ENCODE data around the gene PIGL. TPM values are rescaled to one million over a fixed set of nuclear protein-coding genes. Genes with fewer than 3 reads are reported as not detected.
"Not testable (repeated sequence)": the region's sequence is repeated elsewhere in the genome, so short reads cannot be mapped to it uniquely, and the experiment has no call there.

PIGL gene
- total and polyA plus RNA-seq, 12 donors, result 10.3 to 102 (median 29.5) TPM

DNA sequence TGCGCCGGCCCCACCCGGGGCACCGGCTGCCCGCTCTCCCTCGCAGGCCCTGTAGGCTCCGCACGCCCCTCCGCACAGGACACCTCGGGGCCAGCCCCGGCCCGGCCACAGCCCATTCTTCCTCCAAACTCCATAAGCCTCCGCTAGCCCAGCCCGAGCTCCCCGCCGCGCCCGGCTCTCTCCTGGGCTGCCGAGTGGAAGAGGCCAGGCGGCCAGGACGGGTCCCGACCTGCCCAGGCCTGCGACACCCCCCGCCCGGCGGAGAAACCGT is 2.1 kb upstream of the PIGL start:
- DNase-seq, result peak in 6 of 7 donors; percentile 48 to 65 (median 60)
- no peaks in the 10 kb centered on the region for H3K9me3 ChIP-seq (replicated peaks in 1 of 3)
- H3K4me3 ChIP-seq, result peak overlapping the region; percentile 9 to 93 (median 70)
- peaks cover 18 to 41% of the 10 kb centered on the region in 2 donors for H3K4me1 ChIP-seq (replicated peaks in 1 of 2)
- no peaks in the 10 kb centered on the region for H3K27me3 ChIP-seq
- TF ChIP-seq CTCF (IDR thresholded peaks at IDR 0.05) (no peak), POLR2A (IDR thresholded peaks at IDR 0.05) (no peak)
- intact Hi-C loops (cut with DNase I), result no loop called here
- H3K36me3 ChIP-seq (replicated peaks in 1 of 2), result no peaks in the 10 kb centered on the region
- 0 to 1% (median 0%) methylated on average over 14 to 27 of the region's 27 CpGs; no CpG with 5 or more reads in 1 of the 4 donors for WGBS, 4 donors
- peak overlapping the region; percentile 95 to 96 (median 96) for H3K27ac ChIP-seq

DNA sequence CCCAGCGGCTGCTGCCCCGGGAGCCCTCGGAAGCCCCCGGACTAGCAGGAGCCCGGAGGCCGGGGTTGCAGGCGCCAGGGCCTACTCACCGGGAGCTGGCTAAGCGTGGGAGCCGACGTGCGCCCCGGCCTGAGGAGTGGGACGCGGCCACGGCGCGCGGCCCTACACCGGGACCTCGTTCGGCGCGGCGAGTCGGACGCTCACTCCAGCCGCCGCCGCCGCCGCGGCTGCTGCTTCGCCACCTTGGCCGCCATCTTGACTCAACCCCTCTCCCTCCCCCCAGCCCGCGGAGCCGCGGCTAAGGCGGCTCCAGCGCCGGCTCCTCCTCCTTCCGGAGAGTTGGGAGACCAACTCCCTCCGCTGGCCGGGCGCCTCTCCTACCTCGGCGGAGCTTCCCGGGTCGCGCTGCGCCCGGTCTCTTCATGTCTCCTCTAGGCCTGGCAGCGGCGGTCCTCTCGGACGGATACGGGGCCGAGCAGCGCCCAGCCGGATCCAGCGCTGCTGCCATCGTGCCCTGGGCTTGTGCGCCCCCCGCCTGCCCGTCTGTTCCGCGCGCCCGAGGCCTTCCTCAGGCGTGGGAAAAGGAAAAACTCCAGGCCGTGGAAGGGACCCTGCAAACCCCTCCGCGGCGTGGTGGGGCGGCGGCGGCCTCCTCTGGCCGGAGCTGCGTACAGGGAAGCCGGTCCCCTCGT is 1.6 kb upstream of the PIGL start, which contains the start of gene NCOR1:
TSS of gene NCOR1 (minus strand) at position 262 of the 692 bp plus-strand sequence. CDS start 20,965 bp downstream, outside the sequence.
- 0% methylated on average over 4 to 82 of the region's 82 CpGs for WGBS, 4 donors
- intact Hi-C loops (cut with DNase I), result no loop called here
- H3K36me3 ChIP-seq (replicated peaks in 1 of 2), result no peaks in the 10 kb centered on the region
- H3K27me3 ChIP-seq, result no peaks in the 10 kb centered on the region
- peak within 1 kb of the TSS; percentile 95 to 96 (median 96) for H3K27ac ChIP-seq
- peak within 1 kb of the TSS; percentile 9 to 93 (median 70) for H3K4me3 ChIP-seq
- H3K9me3 ChIP-seq (replicated peaks in 1 of 3), result no peaks in the 10 kb centered on the region
- peaks cover 18 to 36% of the 10 kb centered on the region in 2 donors for H3K4me1 ChIP-seq (replicated peaks in 1 of 2)
- DNase-seq, result peak; percentile 91 to 96 (median 93)
- peak; percentile 13 to 47 (median 34) for TF ChIP-seq CTCF (IDR thresholded peaks at IDR 0.05)
- peak; percentile 77 to 90 for TF ChIP-seq POLR2A (IDR thresholded peaks at IDR 0.05)

GRCh38 chr17:16215965-16216316 is 1.1 kb upstream of the PIGL start:
- no peaks in the 10 kb centered on the region for H3K36me3 ChIP-seq (replicated peaks in 1 of 2)
- intact Hi-C loops (cut with DNase I), result no loop called here
- DNase-seq, result peak in 2 of 7 donors; percentile 57 to 73
- peak overlapping the region; percentile 95 to 96 (median 96) for H3K27ac ChIP-seq
- WGBS, 4 donors, result 28 to 50% (median 37%) methylated on average over 17 to 22 of the region's 22 CpGs
- no peaks in the 10 kb centered on the region for H3K9me3 ChIP-seq (replicated peaks in 1 of 3)
- TF ChIP-seq POLR2A (IDR thresholded peaks at IDR 0.05) (no peak), CTCF (IDR thresholded peaks at IDR 0.05) (no peak)
- peaks cover 18 to 35% of the 10 kb centered on the region in 2 donors for H3K4me1 ChIP-seq (replicated peaks in 1 of 2)
- H3K27me3 ChIP-seq, result no peaks in the 10 kb centered on the region
- H3K4me3 ChIP-seq, result peak overlapping the region in 3 of 4 donors; percentile 57 to 93 (median 75)

GRCh38 chr17:16216341-16217001 is 539 bp upstream of the PIGL start:
- H3K27me3 ChIP-seq; intact Hi-C loops (cut with DNase I); H3K36me3 ChIP-seq (replicated peaks in 1 of 2): not testable (repeated sequence)

More at GRCh38 chr17:16216341-16217001, 539 bp upstream of the PIGL start:
- not testable (repeated sequence) for DNase-seq; H3K9me3 ChIP-seq (replicated peaks in 1 of 3)
- peaks cover 18 to 35% of the 10 kb centered on the region in 2 donors for H3K4me1 ChIP-seq (replicated peaks in 1 of 2)
- H3K4me3 ChIP-seq, result peak overlapping the region in 2 of 4 donors; percentile 59 to 93
- peak overlapping the region; percentile 95 to 96 (median 96) for H3K27ac ChIP-seq
- 76 to 80% (median 78%) methylated on average over 33 to 38 of the region's 38 CpGs for WGBS, 4 donors
